Measurements from ENCODE around the gene CARS1. TPM values are rescaled to one million over a fixed set of nuclear protein-coding genes. Genes with fewer than 3 reads are reported as not detected.

Gene CARS1
- total and polyA plus RNA-seq, 2 donors (not counting 1 experiment from before 2014, with no cell fraction given): 31.3 to 49.5 TPM

DNA sequence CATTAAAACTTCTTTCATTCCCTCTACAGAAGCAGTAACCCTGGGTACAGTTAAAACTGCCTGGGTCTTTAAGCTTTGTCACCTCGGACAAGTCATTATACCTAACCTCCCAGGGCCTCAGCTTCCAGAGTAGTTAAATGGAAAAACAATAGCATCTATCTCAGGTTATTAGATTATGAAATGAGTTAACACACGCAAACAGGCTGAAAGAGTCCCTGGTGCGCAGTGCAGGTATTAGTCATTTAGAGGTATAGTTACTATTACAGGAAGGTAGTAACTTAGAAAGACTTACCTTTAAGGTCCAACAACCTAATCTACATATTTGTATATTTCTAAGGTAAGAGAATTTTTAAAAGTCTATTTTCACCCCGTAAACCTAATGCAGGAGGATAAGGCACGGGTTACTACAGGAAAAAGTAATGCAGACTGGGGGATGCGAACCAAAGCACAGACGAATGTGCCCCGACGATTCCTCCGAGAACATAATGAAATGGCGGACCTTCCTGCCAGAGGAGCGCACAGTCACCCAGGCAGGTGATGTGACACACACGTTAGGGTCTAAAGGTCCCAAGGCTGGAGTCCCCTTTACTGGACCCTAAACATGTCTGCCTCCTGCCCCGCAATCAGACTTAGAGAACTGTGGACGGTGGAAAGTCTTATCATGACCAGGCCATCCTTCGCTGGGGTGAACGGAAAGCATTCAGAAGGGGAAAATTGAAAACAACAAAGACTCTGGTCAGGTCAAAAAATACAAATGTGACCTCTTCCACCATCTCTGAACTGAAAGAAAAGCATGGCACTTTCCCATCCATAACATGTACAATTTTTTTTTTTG is 66.4 kb downstream of the CARS1 start:
- peak overlapping the region; percentile 99 for H2AFZ ChIP-seq (ENCODE audit: insufficient read depth, low read depth, low read length, poor library complexity, severe bottlenecking)
- WGBS (ENCODE audit: insufficient coverage): 0% methylated on average over 7 of the region's 17 CpGs
- H3K27ac ChIP-seq (ENCODE audit: low read length in 2 of 2): peak overlapping the region; percentile 71 to 87
- H3K9me3 Mint-ChIP-seq (ENCODE audit: insufficient read depth): no peaks in the 10 kb centered on the region
- H4K20me1 ChIP-seq (ENCODE audit: control insufficient read depth, insufficient read depth, low read length, poor library complexity, severe bottlenecking): peaks cover 33% of the 10 kb centered on the region
- H3K4me1 ChIP-seq (ENCODE audit: control insufficient read depth in 2 of 2, insufficient read depth in 2 of 2, low read length in 2 of 2): peaks cover 40 to 45% of the 10 kb centered on the region in 2 donors
- H3K9me3 ChIP-seq (ENCODE audit: control extremely low read depth in 1 of 3, control insufficient read depth in 2 of 3, insufficient read depth in 1 of 3, low read length in 2 of 3): no peaks in the 10 kb centered on the region
- peak; percentile 42 for DNase-seq
- peaks cover 59% of the 10 kb centered on the region for H3K79me2 ChIP-seq (ENCODE audit: control insufficient read depth, insufficient read depth, low read length)
- ATAC-seq (ENCODE audit: low read depth): no peak
- H3K4me1 Mint-ChIP-seq: peaks cover 48% of the 10 kb centered on the region
- H3K27me3 ChIP-seq (replicated peaks in 1 of 4; ENCODE audit: control extremely low read depth in 1 of 4, control insufficient read depth in 3 of 4, insufficient read depth in 4 of 4, low read length in 3 of 4): no peaks in the 10 kb centered on the region
- intact Hi-C loops (cut with micrococcal nuclease): loop anchor here (5.0 kb wide), 5 partner anchors 46 to 1229 kb away; partner anchors contain the start of genes CTSD and TSSC4
- ChIA-PET POLR2A (interaction anchor here (1.1 kb wide), 1 partner anchor 67 kb away, joined by 3 read pairs; the partner anchor contains the start of gene CARS1), CTCF (interaction anchor here (0.9 to 1.3 kb wide), 3 partner anchors 47 to 100 kb away, joined by 3 read pairs; no protein-coding TSS in a partner anchor)
- H3K4me3 ChIP-seq (ENCODE audit: control extremely low read depth in 1 of 5, extremely low read depth in 1 of 5, insufficient read depth in 1 of 5, low read depth in 2 of 5, low read length in 4 of 5): peak overlapping the region; percentile 71 to 97 (median 88)
- no peak for TF ChIP-seq CTCF (IDR thresholded peaks at IDR 0.05)
- no peak for TF ChIP-seq EZH2 (IDR thresholded peaks at IDR 0.05; ENCODE audit: borderline replicate concordance, insufficient read depth, low read depth, low read length, poor library complexity, severe bottlenecking)
- H3K27me3 Mint-ChIP-seq: no peaks in the 10 kb centered on the region
- H3K27ac Mint-ChIP-seq: peak overlapping the region; percentile 92
- H3K4me2 ChIP-seq (replicated peaks; ENCODE audit: low read depth, low read length, poor library complexity, severe bottlenecking): peak overlapping the region; percentile 98
- no peaks in the 10 kb centered on the region for H3K36me3 ChIP-seq (replicated peaks in 1 of 2; ENCODE audit: control extremely low read depth in 1 of 2, control insufficient read depth in 1 of 2, extremely low read depth in 1 of 2, insufficient read depth in 2 of 2, low read length in 1 of 2)
- peak overlapping the region; percentile 95 for H3K4me3 Mint-ChIP-seq
- peak overlapping the region; percentile 93 for H3K9ac ChIP-seq (ENCODE audit: low read length)

DNA sequence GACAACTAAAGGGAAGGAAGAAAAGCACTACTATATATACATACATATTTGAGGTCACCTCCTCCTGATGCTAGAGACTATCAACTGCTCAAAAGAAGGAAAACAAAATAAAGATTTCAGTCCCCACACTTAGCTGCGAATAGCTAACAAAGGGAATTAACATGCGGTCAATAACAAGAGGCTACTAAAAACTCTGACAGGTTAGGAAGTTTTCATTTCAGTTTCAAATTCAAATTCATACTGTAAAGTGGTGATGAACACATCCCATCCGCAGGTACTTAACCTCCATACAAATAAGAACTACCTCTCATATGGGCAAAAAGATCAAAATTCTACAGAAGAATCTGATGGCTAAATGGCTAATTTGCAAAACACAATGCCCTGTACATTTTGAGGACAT is 67.7 kb downstream of the CARS1 start:
- intact Hi-C loops (cut with micrococcal nuclease): no loop called here
- peaks cover 52% of the 10 kb centered on the region for H3K4me1 Mint-ChIP-seq
- no peak for DNase-seq

More for the DNA sequence above, 67.7 kb downstream of the CARS1 start:
- ChIA-PET POLR2A (no interaction called here), CTCF (interaction anchor here (0.9 to 1.7 kb wide), 6 partner anchors 11 to 103 kb away, joined by 3 to 6 read pairs (median 3); no protein-coding TSS in a partner anchor)
- H2AFZ ChIP-seq (ENCODE audit: insufficient read depth, low read depth, low read length, poor library complexity, severe bottlenecking): no peak overlapping the region
- no peaks in the 10 kb centered on the region for H3K36me3 ChIP-seq (replicated peaks in 1 of 2; ENCODE audit: control extremely low read depth in 1 of 2, control insufficient read depth in 1 of 2, extremely low read depth in 1 of 2, insufficient read depth in 2 of 2, low read length in 1 of 2)
- peak overlapping the region; percentile 95 for H3K4me3 Mint-ChIP-seq
- TF ChIP-seq EZH2 (IDR thresholded peaks at IDR 0.05; ENCODE audit: borderline replicate concordance, insufficient read depth, low read depth, low read length, poor library complexity, severe bottlenecking) (no peak), CTCF (IDR thresholded peaks at IDR 0.05) (no peak)
- H3K9me3 Mint-ChIP-seq (ENCODE audit: insufficient read depth): no peaks in the 10 kb centered on the region
- no peak for ATAC-seq (ENCODE audit: low read depth)
- WGBS (ENCODE audit: insufficient coverage): no CpG with 5 or more reads among the region's 3 CpGs
- peaks cover 40 to 45% of the 10 kb centered on the region in 2 donors for H3K4me1 ChIP-seq (ENCODE audit: control insufficient read depth in 2 of 2, insufficient read depth in 2 of 2, low read length in 2 of 2)
- H3K27ac Mint-ChIP-seq: peak overlapping the region; percentile 37
- H3K4me3 ChIP-seq (ENCODE audit: control extremely low read depth in 1 of 5, extremely low read depth in 1 of 5, insufficient read depth in 1 of 5, low read depth in 2 of 5, low read length in 4 of 5): peak overlapping the region in 1 of 5 experiments; percentile 12
- no peaks in the 10 kb centered on the region for H3K27me3 ChIP-seq (replicated peaks in 1 of 4; ENCODE audit: control extremely low read depth in 1 of 4, control insufficient read depth in 3 of 4, insufficient read depth in 4 of 4, low read length in 3 of 4)
- no peaks in the 10 kb centered on the region for H3K9me3 ChIP-seq (ENCODE audit: control extremely low read depth in 1 of 3, control insufficient read depth in 2 of 3, insufficient read depth in 1 of 3, low read length in 2 of 3)
- no peaks in the 10 kb centered on the region for H3K27me3 Mint-ChIP-seq
- H3K9ac ChIP-seq (ENCODE audit: low read length): peak overlapping the region; percentile 93
- peaks cover 43% of the 10 kb centered on the region for H4K20me1 ChIP-seq (ENCODE audit: control insufficient read depth, insufficient read depth, low read length, poor library complexity, severe bottlenecking)
- H3K79me2 ChIP-seq (ENCODE audit: control insufficient read depth, insufficient read depth, low read length): peaks cover 72% of the 10 kb centered on the region
- peak overlapping the region; percentile 98 for H3K4me2 ChIP-seq (replicated peaks; ENCODE audit: low read depth, low read length, poor library complexity, severe bottlenecking)
- H3K27ac ChIP-seq (ENCODE audit: low read length in 2 of 2): peak overlapping the region in 1 of 2 donors; percentile 6

Measured in B cell (primary cell).